HEK293 (cell line): ENCODE measurements around the gene COL11A2.
A peak's percentile ranks its signal among the peaks of the same experiment; 100 is the strongest.

Experiments used
- CTCF ChIA-PET: fragments of 350-600 bp; formaldehyde crosslinking; extraction: SDS; loops from one replicate; lab custom pipeline; 2021; ENCODE audit warnings: antibody characterized with exemption; lab: Yijun Ruan, JAX
- POLR2A ChIA-PET: fragments of 300-600 bp; formaldehyde crosslinking; extraction: SDS; loops from one replicate; lab custom pipeline; 2020; ENCODE audit warnings: antibody characterized with exemption, inconsistent platforms; lab: Yijun Ruan, JAX
- H3K27ac ChIP-seq: fragments of 200-500 bp; sonication (Bioruptor generic); 2 replicates; pipeline ENCODE4 v1.5.1; 2014; ENCODE audit warnings: low read depth, low read length, control low read depth, inconsistent platforms; ENCODE audit errors: extremely low read depth
- H3K36me3 ChIP-seq, 2 experiments: fragments of 200-500 bp in 1 of 2; sonication (Bioruptor generic) in 1 of 2; 1 replicate in 1 of 2; 2 replicates in 1 of 2; pipeline ENCODE4 v1.5.1; 2014 to 2017; ENCODE audit warnings: inconsistent platforms in 2 of 2, low read length in 2 of 2; ENCODE audit not compliant: control insufficient read depth in 2 of 2, insufficient read depth in 1 of 2
- H3K4me1 ChIP-seq: fragments of 200-500 bp; sonication (Bioruptor generic); 2 replicates; pipeline ENCODE4 v1.5.1; 2014; ENCODE audit warnings: mild to moderate bottlenecking, low read length, inconsistent platforms; ENCODE audit not compliant: control insufficient read depth, insufficient read depth
- H3K4me3 ChIP-seq: 2 replicates; pipeline ENCODE4 v1.5.1; 2011; ENCODE audit warnings: low read depth, mild to moderate bottlenecking, control low read depth, low read length, moderate library complexity
- H3K9me3 ChIP-seq: fragments of 200-500 bp; sonication (Bioruptor generic); 2 replicates; pipeline ENCODE4 v1.5.1; 2014; ENCODE audit warnings: low read depth, low read length, inconsistent platforms; ENCODE audit not compliant: control insufficient read depth, insufficient read depth
- MEIS1 ChIP-seq: sonication (generic); formaldehyde crosslinking; IDR thresholded peaks from 2 replicates; pipeline ENCODE4 v1.8.1; 2022; ENCODE audit warnings: missing genetic modification reagents, mild to moderate bottlenecking, borderline replicate concordance
- PRDM1 ChIP-seq: fragments of 450-650 bp; formaldehyde crosslinking; IDR thresholded peaks from 2 replicates; pipeline ENCODE4; 2016; ENCODE audit warnings: missing biosample characterization, missing genetic modification characterization
- ZNF16 ChIP-seq: fragments of 450-650 bp; formaldehyde crosslinking; IDR thresholded peaks from 2 replicates; pipeline ENCODE4 v1.5.1; 2016; ENCODE audit warnings: low read depth, missing biosample characterization, missing genetic modification characterization
- ZNF473 ChIP-seq: fragments of 450-650 bp; formaldehyde crosslinking; IDR thresholded peaks from 2 replicates; pipeline ENCODE4 v1.5.1; 2017; ENCODE audit warnings: missing biosample characterization, missing genetic modification characterization
- ZNF513 ChIP-seq: fragments of 450-650 bp; IDR thresholded peaks from 2 replicates; pipeline ENCODE4 v1.5.1; 2018; ENCODE audit warnings: missing biosample characterization, missing genetic modification characterization
- ZNF518A ChIP-seq: fragments of 450-650 bp; formaldehyde crosslinking; conservative IDR thresholded peaks from 2 replicates; pipeline ENCODE4 v1.5.1; 2016; ENCODE audit warnings: low read depth, missing biosample characterization, missing genetic modification characterization
- ZNF624 ChIP-seq: fragments of 450-650 bp; formaldehyde crosslinking; IDR thresholded peaks from 2 replicates; pipeline ENCODE4 v1.5.1; 2017; ENCODE audit warnings: missing biosample characterization, missing genetic modification characterization

Gene COL11A2

GRCh38 chr6:33183071-33183683 is 9.1 kb downstream of the COL11A2 start:
- Histone ChIP-seq H3K36me3 (no peaks in the 10 kb centered on the region), H3K27ac (no peak overlapping the region), H3K4me1 (no peaks in the 10 kb centered on the region), H3K9me3 (no peaks in the 10 kb centered on the region), H3K4me3 (no peak overlapping the region)
- no peak for TF ChIP-seq ZNF624 (tag by site-specific recombination)
- peak; percentile 61 for TF ChIP-seq ZNF518A (tag by site-specific recombination)
- CTCF ChIA-PET, result interaction anchor here (0.5 to 1.9 kb wide), 5 partner anchors 14 to 55 kb away, joined by 3 to 7 read pairs (median 5); no protein-coding TSS in a partner anchor
- POLR2A ChIA-PET, result no interaction called here

GRCh38 chr6:33181141-33181540 is 11.1 kb downstream of the COL11A2 start:
- Histone ChIP-seq H3K4me3 (no peak overlapping the region), H3K9me3 (no peaks in the 10 kb centered on the region), H3K36me3 (no peaks in the 10 kb centered on the region), H3K4me1 (no peaks in the 10 kb centered on the region), H3K27ac (no peak overlapping the region)
- TF ChIP-seq ZNF16 (tag by site-specific recombination) (no peak), MEIS1 (no peak)
- CTCF ChIA-PET, result interaction anchor here (1.0 to 1.3 kb wide), 2 partner anchors 20 to 21 kb away, joined by 3 to 5 read pairs; no protein-coding TSS in a partner anchor
- POLR2A ChIA-PET, result no interaction called here

GRCh38 chr6:33178755-33179475 is 13.4 kb downstream of the COL11A2 start:
- TF ChIP-seq PRDM1 (tag by site-specific recombination) (no peak), ZNF473 (tag by site-specific recombination) (no peak), ZNF513 (tag by site-specific recombination) (no peak)
- Histone ChIP-seq H3K36me3 (no peaks in the 10 kb centered on the region), H3K27ac (no peak overlapping the region), H3K4me3 (no peak overlapping the region), H3K4me1 (no peaks in the 10 kb centered on the region), H3K9me3 (no peaks in the 10 kb centered on the region)
- ChIA-PET POLR2A (no interaction called here), CTCF (interaction anchor here (1.1 kb wide), 1 partner anchor 69 kb away, joined by 4 read pairs; no protein-coding TSS in a partner anchor)
